GM12891 (cell line): Measurements from ENCODE around the gene COL18A1.

Experiments used
- PAX5 ChIP-seq: IDR thresholded peaks from 2 replicates; pipeline ENCODE4 v1.6.1; 2011; ENCODE audit warnings: low read length, moderate library complexity, mild to moderate bottlenecking; ENCODE audit not compliant: insufficient read depth, severe bottlenecking
- POLR2A ChIP-seq: IDR thresholded peaks from 2 replicates; pipeline ENCODE4 v1.6.1; 2011; ENCODE audit warnings: low read depth, low read length, control low read depth
- POLR2AphosphoS5 ChIP-seq: IDR thresholded peaks from 2 replicates; pipeline ENCODE4 v1.6.1; 2011; ENCODE audit warnings: low read depth, low read length, control low read depth
- POU2F2 ChIP-seq: IDR thresholded peaks from 2 replicates; pipeline ENCODE4 v1.6.1; 2011; ENCODE audit warnings: low read depth, mild to moderate bottlenecking, control low read depth, low read length, moderate library complexity
- SPI1 ChIP-seq: IDR thresholded peaks from 2 replicates; pipeline ENCODE4 v1.6.1; 2011; ENCODE audit warnings: low read depth, low read length, control low read depth
- TAF1 ChIP-seq: IDR thresholded peaks from 2 replicates; pipeline ENCODE4 v1.6.1; 2011; ENCODE audit warnings: low read depth, low read length, control low read depth

DNA sequence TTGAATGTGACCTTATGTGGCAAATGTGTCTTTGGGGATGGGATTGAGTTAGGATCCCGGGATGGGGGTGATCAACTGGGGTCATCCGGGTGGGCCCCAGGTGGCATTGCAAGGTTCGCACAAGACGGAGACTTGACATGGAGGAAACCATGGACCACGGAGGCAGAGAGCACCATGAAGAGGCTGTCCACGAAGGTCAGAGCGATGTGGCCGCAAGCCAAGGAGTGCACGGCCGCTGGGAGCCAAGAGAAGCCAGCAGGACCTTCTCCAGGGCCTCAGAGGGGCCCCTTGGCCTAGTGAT, 22.3 kb upstream of the COL18A1 start:
- no peak for TF ChIP-seq POLR2A
- TF ChIP-seq POLR2AphosphoS5: no peak
- TF ChIP-seq SPI1: no peak
- no peak for TF ChIP-seq TAF1
- TF ChIP-seq POU2F2: no peak
- no peak for TF ChIP-seq PAX5
